Head of caudate nucleus (tissue), 42 donors: ENCODE measurements around the gene SLC26A1.
A peak's percentile ranks its signal among the peaks of the same experiment; 100 is the strongest.
"Not testable (repeated sequence)": the region's sequence is repeated elsewhere in the genome, so short reads cannot be mapped to it uniquely, and the experiment has no call there.

Experiments
- DNase-seq, 42 donors: peaks; one replicate each; pipeline versions ENCODE4 v3.0.0 to v3.0.0-alpha.2; 2020 to 2021; ENCODE audit warnings: mixed read lengths in 7 of 42
- intact Hi-C: fragments of 100-400 bp; cut with DNase I; formaldehyde crosslinking; loops from one replicate; pipeline ENCODE4 v1.15.0; 2022

SLC26A1 gene

DNA sequence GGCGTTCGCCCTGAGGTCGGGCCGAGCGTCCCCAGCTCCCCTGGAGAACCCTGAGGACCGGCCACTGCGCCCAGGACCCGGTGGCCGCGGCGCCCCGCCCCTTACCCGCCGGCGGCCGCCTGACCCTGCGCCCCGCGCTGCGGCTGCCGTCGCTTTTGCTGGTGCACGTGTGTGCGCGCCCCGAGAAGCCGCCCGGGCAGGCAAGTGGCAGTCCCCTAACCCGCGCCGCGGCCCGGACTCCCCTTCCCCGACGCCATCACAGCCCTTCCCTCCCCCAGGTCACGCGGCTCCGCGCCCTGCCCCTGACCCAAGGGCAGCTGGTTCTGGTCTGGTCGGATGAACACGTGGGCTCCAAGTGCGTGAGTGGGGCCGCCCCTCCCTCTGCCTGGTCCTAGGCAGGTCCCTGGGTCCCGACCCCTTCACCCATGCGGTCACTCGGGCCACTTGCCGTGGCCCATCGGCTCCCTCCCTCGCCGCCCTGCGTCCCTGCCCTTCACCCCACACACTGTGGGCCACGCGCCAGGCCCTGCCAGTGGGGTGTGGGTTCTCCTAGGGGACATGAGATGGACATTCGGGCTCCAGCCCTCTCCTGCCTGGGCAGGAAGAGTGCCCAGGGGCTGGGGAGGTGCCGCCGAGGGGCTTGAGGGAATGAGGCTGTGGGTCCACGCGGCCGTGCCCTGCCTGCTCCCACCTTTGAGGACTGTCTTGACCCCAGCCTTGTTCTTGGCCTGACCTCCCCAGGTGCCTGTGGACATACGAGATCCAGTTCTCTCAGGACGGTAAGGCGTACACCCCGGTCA lies 10.3 kb upstream of the SLC26A1 start:
- DNase-seq = no peak
- intact Hi-C loops = no loop called here

DNA sequence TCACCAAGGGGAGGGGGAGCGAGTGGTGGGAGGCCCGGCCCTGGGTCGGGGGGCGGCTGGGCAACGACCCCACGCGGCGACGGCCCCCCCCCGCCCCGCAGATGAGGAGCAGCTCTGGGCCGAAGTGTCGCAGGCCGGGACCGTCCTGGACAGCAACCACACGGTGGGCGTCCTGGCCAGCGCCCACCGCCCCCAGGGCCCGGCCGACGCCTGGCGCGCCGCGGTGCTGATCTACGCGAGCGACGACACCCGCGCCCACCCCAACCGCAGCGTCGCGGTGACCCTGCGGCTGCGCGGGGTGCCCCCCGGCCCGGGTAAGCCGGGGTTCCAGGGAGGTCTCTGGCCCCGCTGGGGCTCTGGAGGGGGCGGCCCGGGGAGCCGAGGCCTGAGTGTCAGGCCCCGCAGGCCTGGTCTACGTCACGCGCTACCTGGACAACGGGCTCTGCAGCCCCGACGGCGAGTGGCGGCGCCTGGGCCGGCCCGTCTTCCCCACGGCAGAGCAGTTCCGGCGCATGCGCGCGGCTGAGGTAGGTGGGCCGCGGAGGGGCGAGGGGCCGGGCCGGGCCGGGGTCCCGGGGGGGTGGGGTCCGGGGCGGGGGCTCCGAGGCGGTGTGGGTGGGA lies 9.5 kb upstream of the SLC26A1 start:
- intact Hi-C loops = no loop called here
- no peak for DNase-seq

DNA sequence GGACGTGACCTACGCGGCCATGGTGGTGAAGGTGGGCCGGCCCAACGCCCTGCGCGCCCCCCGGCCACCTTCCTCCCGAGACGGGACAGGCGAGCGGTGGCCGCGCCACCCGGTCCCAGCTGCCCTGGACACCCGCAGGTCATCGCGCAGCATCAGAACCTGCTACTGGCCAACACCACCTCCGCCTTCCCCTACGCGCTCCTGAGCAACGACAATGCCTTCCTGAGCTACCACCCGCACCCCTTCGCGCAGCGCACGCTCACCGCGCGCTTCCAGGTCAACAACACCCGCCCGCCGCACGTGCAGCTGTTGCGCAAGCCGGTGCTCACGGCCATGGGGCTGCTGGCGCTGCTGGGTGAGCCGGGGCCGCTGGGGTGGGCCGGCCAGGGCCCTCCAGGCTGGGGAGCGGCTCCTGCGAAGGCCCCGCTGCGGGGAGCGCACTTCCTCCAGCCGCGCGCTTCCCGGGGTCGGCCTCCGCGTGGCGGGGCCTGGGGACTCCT lies 9.0 kb upstream of the SLC26A1 start:
- no peak for DNase-seq

DNA sequence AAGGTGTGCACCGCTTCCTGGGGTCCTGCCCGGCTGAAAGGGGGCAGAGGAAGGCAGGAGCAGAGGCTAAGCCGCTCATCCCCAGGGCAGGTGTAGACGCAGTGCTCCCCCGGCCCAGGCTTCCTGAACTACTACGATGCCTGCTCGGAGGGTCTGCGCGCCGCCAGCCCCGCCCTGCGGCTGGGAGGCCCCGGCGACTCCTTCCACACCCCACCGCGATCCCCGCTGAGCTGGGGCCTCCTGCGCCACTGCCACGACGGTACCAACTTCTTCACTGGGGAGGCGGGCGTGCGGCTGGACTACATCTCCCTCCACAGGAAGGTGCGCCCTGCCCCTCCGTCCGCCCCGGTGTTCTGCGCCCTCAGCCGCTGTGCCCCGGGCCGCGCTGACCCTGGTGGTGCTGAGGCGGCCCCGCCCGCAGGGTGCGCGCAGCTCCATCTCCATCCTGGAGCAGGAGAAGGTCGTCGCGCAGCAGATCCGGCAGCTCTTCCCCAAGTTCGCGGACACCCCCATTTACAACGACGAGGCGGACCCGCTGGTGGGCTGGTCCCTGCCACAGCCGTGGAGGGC lies 8.4 kb upstream of the SLC26A1 start:
- no peak for DNase-seq
- intact Hi-C loops = no loop called here

More for the DNA sequence above, 9.0 kb upstream of the SLC26A1 start:
- intact Hi-C loops = no loop called here

DNA sequence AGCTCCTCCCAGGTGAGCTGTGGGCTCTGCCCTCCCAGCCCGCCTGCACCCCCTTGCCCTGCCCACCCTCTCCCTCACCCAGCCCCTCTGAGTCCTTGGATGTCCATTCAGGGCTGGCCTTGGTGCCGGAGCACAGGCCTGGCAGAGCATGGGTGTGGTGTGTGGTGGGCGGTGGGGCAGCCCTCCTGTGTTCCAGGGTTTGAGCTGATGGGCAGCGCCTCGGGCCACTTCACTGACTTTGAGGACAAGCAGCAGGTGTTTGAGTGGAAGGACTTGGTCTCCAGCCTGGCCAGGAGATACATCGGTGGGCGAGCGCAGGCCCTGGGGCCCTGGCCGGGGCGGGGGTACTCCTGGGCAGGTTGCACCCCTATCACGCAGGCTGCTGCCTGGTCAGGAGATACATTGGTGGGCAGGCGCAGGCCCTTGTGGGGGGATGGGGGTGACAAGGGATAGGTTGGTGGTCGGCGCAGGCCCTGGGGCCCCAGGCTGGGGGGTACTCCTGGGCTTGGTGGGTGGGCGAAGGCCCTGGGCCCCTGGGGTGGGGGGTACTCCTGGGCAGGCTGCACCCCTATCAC lies 7.6 kb upstream of the SLC26A1 start:
- DNase-seq = no peak
- intact Hi-C loops = no loop called here

DNA sequence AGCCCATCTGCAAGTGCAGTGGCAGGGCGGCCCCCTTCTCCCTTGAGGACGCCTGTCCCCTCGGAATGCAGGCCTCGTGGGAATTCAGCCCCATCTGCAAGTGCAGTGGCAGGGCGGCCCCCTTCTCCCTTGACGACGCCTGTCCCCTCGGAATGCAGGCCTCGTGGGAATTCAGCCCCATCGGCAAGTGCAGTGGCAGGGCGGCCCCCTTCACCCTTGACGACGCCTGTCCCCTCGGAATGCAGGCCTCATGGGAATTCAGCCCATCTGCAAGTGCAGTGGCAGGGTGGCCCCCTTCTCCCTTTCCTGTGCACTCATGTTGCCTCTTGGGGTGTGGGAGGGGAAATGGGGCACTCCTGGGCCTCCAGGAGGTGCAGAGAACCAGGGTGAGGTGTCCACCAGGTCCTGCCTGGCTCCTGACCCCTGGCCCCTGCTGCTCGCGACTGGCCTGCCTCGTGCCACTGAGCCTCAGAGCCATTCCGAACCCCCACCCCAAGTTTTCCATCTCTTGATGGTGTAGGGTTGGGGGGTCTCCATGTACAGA lies 6.8 kb upstream of the SLC26A1 start:
- intact Hi-C loops = no loop called here
- no peak for DNase-seq

DNA sequence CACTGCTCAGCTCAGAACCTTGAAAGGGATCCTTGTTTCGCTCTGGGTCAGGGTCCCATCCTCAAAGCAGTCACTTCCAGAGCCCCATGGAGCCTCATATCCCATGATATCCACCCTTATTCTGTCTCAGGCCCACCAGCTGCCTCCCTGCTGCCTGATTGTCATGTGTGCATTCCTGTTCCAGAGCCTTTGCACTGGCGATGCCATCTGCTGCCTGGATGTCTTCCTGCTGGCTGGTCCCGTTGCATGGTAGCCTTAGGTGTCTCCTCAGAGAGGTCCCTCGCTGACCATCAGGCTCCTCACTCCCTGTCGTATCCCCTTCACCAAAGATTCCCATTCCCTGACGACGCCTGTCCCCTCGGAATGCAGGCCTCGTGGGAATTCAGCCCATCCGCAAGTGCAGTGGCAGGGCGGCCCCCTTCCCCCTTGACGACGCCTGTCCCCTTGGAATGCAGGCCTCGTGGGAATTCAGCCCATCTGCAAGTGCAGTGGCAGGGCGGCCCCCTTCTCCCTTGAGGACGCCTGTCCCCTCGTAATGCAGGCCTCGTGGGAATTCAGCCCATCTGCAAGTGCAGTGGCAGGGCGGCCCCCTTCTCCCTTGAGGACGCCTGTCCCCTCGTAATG lies 6.1 kb upstream of the SLC26A1 start:
- intact Hi-C loops, DNase-seq: not testable (repeated sequence)

DNA sequence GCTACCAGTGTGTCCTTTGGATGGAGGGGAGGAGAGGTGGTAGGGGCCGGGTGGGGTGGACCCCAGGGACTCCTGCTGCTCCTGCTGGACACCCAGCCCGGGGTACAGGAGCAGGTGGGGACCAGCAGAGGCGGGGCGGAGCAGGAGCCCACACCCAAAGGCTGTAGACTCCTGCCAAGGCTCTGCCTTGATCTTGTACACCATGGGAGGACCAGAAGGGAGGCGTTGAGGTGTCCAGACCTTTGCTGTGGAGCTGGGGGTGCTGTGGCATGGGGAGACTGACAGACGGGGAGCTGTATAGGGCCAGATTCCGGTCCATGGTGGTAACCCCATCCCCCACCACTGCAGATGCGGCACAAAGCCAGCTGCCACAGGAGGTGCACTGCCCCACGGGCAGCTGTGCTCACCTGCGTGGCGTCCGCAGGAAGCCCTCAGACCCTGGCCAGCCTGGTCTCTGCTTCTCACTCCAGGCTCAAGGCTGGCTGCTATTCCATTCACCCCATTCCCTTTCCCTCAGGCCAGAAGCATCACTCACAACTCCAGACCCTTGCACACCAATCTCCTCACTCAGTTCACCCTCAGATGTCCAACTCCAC lies 5.0 kb upstream of the SLC26A1 start:
- intact Hi-C loops = no loop called here
- DNase-seq = no peak

DNA sequence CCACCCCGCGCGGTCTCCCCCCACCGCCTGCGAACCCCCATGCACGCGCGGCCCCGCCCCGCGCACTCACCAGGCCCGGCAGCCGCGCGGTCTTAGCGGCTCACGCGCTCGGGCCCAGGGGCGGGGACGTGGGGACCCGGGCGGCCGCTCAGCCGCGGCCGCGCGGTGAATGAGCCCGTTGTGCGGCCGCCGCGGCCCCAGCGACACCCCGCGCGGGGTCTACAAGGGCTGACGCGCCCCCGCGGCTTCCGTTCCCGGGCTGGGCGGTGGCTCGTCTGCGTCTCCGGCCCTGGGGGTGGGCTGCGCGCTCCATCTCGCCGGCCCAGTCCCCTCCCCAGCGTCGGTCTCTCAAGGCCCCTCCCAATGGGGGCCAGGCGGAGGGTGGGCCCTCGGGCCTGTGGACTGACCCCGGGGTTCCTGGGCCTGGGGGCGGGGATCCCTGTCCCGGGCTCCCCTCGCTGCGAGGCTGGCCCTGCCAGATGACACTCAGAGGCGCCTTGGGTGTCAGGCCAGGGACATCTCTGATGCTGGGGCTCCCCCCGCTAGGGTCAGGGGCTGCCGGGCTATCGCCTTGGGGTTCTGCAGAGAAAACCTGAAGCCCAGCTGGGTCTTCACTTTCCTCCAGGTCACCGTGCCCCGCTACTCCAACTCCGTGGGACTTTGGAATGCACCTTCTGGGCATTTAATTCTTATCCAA lies 4.3 kb upstream of the SLC26A1 start:
- intact Hi-C loops = no loop called here
- peak in 27 of 42 donors; percentile 33 to 75 (median 56) for DNase-seq

DNA sequence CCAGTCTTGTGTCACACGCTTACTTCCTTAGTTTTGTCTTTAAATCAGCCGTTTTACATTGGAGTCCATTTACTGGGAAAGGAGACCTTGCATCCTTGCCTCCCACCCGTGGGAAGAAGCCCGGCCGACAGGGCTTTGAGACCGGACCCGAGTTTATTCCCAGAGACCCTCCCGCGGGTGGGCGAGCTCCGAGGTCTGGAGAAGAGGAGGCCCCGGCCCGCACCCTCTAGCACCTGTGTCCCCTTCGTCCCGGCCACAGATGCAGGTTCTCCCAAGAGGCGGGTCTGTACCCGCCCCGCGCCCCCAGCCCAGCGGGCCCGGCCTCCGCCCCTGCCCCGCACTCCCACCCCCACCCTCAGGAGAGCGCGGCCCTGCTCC lies 3.8 kb upstream of the SLC26A1 start:
- intact Hi-C loops = no loop called here
- no peak for DNase-seq

DNA sequence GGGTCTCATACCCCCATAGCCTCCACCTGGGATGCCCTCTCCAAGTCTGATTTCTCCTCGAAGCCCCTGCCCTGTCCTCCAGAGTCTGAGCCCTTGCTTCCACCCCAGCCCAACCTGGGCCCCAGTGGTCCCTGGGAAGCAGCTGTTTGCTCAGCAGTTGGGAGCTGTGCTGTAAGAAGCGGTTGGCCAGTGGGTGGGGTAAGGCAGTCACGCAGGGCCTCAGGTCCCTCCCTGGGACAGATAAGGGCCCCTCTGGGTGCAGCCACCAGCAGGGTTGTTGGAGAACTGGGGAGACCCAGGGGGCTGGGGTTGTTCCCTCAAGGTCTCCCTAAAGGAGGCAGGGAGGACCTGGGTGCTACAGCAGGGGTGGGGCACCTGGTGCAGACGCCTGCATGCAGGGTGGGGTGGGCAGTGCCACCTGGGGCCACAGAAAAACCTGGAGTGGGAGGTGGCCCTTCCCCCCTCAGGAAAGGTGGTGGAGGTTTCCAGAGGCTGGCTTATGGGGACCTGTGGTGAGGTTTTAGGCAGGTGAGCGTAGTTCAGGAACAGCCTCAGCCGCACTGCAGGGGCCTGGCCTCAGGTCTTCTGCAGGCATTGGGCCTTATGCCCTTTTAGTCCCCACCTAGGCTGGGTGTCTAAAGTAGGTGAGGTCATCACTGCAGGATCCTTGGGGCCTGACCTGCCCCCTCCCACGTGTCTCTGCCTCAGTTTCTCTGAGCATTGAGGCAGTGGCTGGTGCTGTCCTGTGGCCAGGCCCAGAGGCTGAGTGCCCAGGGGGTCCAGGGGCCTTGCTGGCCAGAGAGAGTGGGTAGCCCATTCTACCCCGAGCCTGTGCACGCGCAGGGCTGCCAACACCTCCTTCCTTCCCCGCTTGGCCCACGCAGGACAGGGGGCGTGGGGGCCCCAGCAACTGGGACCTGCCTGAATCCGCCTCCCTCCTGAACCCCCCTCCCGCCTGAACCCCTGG lies 3.1 kb upstream of the SLC26A1 start:
- intact Hi-C loops = no loop called here
- DNase-seq = no peak

DNA sequence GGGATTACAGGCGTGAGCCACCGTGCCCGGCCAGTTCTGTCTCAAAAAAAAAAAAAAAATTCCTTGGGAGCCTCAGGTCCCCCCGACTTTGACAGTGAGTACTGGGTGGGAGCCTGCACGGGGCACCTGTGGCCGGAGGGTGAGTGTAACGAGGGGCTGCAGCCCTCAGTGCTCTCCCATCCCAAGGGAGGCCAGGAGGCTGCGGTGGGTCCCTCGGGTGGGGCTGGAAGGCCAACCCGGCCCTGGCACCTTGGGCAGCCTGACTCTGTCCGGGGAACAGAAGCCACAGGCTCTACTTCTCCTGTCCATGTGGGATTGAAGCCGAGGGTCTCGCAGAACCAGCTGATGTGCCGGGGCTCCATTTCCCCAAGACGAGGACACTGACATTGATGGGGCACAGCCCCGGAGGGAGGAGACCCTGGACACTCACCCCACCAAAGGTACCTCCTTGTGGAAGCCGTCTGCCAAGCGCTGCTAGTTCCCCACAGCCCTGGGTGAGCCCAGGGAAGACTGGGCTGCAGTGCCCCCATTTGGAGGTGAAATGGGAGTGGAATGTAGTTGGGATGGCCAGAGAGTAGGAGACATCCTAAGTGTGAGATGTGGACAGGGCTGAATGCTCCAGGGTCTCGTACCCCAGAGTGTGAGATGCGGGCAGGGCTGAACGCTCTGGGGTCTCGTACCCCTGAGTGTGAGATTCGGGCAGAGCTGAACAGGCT lies 2.3 kb upstream of the SLC26A1 start:
- intact Hi-C loops = no loop called here
- DNase-seq = no peak

DNA sequence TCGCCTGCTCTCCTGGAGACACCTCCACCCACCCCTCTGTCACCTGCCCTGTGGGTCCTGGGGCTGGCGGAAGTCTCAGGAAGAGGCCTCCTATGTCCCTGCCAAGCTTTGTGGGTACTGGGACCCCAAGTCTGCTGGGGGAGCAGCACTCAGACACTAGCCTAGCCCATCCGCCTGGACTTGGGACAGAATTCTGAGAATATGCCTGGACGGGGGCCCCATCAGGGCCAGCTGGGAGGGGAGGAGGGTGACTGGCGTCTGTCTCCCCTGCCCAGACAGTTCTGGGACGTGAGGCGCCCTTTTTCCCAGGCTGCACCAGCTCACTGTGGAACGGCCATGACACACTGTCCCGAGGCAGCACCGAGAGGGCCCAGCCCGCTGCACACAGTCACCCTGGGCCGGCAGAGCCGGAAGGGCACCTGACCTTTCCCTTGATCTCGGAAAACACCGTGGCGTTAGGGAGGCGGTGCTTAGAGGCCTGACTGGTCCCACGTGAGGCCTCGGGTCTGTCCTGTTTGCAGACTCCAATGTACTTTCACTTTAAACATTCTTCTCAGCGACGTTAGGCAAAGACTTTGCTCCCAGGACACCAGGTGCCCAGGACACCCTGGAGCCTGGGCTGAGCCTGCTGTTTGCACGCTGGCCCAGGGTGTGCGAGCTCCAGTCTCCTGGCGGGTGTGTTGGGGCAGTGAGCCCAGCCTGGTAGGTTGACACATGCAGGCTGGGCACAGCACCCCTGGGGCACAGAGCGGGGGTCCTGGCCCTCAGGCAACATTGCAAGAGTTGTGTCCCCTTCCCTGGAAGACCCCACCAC lies 700 bp downstream of the SLC26A1 start:
- intact Hi-C loops = no loop called here
- DNase-seq = no peak

DNA sequence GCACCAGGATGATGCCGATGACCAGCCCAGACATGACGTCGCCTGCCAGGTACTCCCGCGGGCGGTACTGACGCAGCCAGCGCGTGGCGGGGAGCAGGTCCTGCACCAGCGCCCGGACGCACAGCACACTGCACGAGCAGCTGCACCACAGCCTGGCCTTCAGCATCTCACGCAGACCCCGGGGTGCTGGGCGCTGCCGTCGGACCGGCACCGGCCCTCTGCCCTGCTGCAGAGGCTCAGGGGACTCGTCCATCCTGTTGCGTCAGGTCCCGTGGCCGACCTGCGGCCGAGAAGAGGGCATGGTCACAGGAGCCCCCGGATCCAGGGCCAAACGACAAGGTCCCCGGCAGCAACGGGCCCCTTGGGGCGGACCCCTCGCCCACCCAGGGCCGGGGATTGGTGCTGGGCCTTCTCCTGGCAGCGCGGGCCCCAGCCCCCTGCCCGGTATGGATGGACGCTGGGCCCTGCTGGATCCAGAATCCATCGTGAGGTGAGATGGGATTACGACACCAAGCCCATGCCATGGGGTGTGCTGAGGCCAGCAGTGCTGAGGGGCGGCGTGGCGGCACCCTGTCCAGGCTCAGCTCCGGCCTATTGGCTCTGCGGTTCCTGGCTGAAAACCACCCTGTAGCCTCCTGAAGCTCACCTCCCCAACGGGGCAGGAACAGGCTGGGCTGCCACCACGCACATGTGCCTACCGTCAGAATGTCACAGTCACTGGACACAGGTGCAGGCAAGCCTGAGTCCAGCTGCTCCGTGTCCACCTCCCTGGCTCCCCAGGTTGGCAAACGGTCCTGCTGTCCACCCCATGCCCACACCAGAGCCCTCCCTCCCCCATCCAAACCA lies 1.5 kb downstream of the SLC26A1 start:
- DNase-seq = no peak
- intact Hi-C loops = no loop called here
